Measurements from ENCODE around the gene HRH2.
"Not testable (repeated sequence)": the region's sequence is repeated elsewhere in the genome, so short reads cannot be mapped to it uniquely, and the experiment has no call there.

The HRH2 gene

GRCh38 chr5:175657593-175658271 is at the start of gene HRH2:
Gene HRH2, plus strand, starts transcription at chr5:175658071. Its CDS starts 25,163 bp downstream, at chr5:175683234.
- DNase-seq = peak; percentile 37 to 46

DNA sequence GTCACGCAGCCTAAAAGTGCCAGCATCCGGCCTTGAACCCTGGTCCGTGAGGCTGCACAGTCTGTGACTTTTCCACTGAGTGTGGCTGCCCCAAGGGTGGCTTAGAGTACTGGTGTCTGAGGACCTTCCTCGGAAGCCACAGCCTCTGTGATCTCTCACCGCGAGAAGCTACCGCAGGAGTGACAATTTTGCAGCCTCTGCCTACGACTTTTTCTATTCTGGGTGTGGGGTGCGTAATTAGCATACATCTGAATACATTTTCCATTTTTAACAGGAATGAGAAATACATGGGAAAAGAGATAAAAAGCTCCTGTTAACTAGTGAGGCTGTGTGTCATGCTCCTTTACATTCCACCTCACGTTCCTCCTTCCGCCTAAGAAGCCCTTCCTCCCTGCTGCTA is 48.3 kb upstream of the HRH2 start:
- DNase-seq = no peak

DNA sequence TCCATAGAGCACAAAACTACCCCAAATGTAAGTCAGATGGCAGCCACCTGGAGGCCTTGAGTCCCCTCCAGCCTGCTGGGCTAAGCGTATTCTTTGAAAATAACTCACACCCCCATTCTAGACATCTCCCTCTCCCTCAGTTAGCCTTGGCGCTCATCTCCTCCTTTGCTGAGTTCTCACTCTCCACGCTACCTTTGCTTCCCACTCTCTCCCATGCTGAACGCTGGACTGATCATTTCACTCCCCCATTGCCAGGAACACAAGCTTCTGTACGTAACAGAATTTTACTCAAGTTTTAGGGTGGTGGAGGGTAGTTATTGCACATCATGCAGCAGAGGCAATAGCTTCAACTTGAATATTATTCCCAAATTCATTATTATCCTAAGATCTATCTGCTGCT is 47.5 kb upstream of the HRH2 start:
- no peak for DNase-seq

DNA sequence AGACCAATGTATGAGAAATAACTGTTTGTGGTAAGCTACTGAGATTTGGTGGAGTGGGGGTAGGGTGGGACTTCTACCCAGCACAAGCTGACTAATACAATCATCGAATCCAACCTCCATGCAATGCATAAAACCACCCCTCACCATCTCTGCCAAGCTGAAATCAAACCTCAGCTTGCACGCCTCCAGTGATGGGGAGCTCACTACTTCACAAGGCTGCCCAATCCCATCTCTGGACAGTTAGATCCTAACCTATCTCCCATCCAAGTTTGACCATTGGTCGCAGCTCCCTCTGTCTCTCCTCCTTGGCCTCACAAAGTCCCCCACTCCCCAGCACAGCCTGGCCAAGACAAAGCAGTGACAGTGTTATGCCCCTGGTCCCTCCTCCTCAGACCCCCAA is 47.0 kb upstream of the HRH2 start:
- DNase-seq = no peak

GRCh38 chr5:175614223-175614815 is 43.6 kb upstream of the HRH2 start:
- no peak for DNase-seq

DNA sequence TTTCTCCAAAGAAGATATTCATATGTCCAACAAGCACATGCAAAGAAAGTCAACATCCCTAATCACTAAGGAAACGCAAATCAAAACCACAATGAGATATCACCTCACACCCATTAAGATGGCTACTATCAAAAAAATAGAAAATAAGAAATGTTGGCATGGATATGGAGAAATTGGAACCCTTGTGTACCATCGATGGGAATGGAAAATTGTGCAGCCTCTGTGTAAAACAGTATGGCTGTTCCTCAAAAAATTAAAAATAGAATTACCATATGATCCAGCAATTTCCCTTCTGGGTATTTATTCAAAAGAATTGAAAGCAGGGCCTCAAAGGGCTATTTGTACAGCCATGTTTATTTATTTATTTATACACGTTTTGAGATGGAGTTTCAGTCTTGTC is 43.0 kb upstream of the HRH2 start:
- DNase-seq = no peak

DNA sequence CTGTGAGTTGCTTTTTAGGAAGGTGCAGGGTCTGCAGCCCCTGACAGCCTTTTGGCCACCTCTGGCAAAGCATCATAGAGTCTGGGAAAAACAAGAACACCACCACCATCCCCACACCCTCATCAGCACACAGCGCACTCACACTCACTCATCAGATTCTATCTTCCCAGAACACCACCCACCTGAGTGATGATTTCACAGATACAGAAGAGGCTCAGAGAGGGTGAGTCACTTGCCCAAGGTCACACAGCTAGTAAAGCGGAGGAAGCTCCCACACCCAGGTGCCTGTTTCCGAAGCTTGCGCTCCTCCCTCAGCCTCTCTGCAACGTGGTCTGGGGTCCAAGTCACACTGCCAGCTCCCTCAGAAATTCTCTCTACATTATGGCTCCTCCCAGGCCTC is 41.8 kb upstream of the HRH2 start:
- DNase-seq = peak in 1 of 2 experiments; percentile 5

DNA sequence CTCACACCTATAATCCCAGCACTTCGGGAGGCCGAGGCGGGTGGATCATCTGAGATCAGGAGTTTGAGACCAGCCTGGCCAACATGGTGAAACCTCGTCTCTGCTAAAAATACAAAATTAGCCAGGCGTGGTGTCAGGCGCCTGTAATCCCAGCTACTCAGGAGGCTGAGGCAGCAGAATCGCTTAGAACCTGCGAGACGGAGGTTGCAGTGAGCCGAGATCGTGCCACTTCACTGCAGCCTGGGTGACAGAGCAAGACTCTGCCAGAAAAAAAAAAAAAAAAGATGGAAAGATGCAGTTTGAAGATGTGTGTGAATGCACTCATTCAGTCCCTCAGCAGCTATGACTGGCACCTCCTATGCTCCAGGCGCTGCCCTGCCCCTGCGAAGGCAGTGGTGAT is 41.3 kb upstream of the HRH2 start:
- DNase-seq = not testable (repeated sequence)

DNA sequence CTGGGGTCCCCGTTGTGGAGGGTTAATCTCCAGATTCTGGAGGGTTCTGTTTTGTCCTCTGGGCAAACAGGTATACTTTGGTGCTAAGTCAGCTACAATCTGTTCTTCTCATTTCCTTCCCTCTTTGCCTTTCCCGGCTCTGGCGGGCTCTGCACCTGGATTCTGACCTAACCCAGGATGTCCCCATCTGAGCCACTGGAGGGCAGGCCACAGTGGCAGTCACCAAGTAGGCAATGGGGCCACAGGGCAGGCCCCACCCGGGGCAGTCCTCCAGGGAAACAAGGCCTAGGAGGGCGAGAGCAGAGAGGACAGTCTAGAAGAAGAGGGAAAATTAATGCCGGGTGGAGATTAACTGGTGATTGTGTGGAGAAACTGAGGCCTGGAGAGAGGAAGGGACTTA is 40.4 kb upstream of the HRH2 start:
- no peak for DNase-seq

GRCh38 chr5:175620527-175620926 is 37.3 kb upstream of the HRH2 start:
- no peak for DNase-seq

DNA sequence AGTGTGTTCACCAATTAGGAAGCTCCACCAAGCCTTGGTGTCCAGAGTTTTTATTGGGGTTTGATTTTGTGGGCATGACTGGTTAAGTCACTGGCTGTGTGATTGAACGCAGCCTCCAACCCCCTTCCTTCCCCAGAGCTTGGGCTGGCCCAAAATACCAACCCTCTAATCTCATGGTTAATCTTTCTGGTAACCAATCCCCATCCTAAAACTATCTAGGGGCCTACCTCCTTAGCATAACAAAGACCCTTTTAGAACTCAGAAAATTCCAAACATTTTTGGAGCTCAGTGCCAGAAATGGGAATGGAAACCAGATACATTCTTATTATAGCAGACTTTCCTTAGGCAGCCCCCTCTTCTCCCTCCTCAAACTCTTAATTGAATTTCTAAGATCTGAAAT is 35.9 kb upstream of the HRH2 start:
- no peak for DNase-seq

DNA sequence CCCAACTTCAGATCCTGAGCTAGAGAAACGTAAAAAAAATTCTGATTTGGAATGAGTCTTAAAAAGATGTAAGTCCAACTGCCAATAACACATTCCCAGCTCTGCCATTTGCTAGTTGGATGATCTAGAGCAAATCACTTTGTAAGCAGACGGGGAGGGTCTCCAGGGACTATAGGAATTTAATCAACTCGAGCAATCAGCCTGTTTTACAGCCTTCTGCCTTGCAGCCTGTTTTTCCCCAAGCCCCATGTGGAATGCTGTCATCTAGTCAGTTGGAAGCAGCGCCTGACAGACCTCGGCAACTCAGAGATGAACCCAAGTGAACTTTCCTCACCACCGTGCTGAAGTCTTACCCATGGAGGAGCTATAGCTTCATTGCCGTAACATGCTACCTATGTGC is 34.8 kb upstream of the HRH2 start:
- DNase-seq = no peak

DNA sequence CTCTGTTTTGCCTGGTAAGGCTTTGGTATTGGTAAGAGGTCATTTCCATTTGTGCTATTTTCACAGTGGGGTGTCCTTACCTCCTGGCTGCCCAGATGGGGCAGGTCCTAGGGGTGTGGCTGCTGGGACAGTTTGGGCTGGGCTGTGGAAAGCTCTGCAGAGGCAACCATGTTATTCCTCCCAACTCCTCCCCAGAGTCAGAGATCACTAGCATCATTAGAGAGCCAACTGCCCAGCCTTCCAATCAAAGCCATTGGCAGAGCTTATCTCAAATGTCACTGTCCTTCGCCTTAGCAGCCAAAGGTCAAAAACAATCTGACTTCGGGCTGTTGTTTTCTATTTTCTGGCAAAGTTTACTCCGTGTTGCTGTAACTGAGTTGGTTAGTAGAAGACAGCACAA is 33.6 kb upstream of the HRH2 start:
- DNase-seq = no peak

- no peak for DNase-seq
Observed at GRCh38 chr5:175627005-175627404, 30.9 kb upstream of the HRH2 start.

GRCh38 chr5:175627739-175628138 is 30.1 kb upstream of the HRH2 start:
- DNase-seq = no peak

- DNase-seq = no peak
Observed at GRCh38 chr5:175628668-175629067, 29.2 kb upstream of the HRH2 start.

DNA sequence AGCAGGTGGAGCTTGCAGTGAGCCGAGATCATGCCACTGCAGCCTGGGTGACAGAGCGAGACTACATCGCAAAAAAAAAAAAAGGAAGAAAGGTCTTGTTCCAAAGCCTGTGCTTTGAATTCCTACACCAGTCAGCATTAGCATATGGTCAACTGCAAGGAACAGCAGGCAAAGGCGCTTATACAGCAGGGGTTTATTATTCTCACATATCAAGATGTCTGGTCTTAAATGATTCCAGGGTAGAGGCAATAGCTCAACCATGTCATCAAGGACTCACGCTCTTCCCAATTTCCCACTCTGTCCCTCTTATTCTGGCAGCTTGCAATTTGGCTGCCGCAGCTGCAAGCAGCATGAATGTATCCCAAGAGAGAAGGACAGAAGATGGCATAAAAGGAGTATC is 28.6 kb upstream of the HRH2 start:
- no peak for DNase-seq

- no peak for DNase-seq
Observed at GRCh38 chr5:175629793-175630192, 28.1 kb upstream of the HRH2 start.

DNA sequence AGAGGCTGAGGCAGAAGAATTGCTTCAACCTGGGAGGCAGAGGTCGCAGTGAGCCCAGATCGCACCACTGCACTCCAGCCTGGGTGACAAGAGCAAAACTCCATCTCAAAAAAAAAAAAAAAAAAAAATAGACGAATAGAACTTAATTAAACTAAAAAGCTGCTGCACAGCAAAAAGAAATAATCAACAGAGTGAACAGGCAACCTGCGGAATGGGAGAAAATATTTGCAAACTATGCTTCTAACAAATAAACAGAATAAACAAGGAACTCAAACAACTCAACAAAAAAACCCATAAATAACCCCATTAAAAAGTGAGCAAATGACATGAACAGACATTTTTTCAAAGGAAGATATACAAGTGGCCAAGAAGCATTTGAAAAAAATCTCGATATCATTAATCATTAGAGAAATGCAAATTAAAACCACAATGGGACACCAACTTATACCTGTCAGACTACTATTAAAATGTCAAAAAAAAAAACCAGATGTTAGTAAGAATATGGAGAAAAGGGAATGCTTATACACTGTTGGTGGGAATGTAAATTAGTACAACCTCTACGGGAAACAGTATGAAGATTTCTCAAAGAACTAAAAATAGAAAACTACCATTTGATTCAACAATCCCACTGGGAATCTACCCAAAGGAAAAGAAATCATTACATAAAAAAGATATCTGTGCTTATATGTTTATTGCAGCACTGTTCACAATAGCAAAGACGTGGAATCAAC is 21.9 kb upstream of the HRH2 start:
- DNase-seq = no peak

- no peak for DNase-seq
Observed at GRCh38 chr5:175638305-175638704, 19.6 kb upstream of the HRH2 start.

- DNase-seq = no peak
Observed at GRCh38 chr5:175640106-175640775, 17.6 kb upstream of the HRH2 start.

- DNase-seq = no peak
Observed at GRCh38 chr5:175642998-175643397, 14.9 kb upstream of the HRH2 start.

DNA sequence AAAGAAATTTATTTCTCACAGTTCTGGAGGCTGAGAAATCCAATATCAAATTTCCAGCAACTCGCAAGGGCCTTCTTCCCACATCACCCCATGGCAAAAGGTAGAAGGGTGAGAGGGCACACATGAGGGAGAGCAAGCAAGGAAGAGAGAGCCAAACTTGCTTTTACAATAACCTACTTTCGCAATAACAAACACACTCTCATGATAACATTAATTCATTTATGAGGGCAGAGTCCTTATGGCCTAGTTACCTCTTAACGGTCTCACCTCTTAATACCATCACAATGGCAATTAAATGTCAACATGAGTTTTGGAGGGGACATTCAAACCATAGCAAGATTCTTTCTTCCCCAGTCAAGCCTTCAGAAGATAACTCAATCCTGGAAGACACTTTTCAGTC is 11.6 kb upstream of the HRH2 start:
- DNase-seq = no peak

- no peak for DNase-seq
Observed at GRCh38 chr5:175649967-175650366, 7.9 kb upstream of the HRH2 start.

Measured in activated CD4-positive, alpha-beta T cell treated with anti-CD3 and anti-CD28 coated beads, Interleukin-2, amount 50 U/mL, for 4 hours (primary cell).